ENCODE measurements around the gene PRDM13. TPM values are rescaled to one million over a fixed set of nuclear protein-coding genes. Genes with fewer than 3 reads are reported as not detected.
A peak's percentile ranks its signal among the peaks of the same experiment; 100 is the strongest.

The PRDM13 gene
- total and polyA plus RNA-seq, 12 donors: not detected

GRCh38 chr6:99587792-99588191, 18.8 kb upstream of the PRDM13 start:
- H3K36me3 ChIP-seq (replicated peaks in 1 of 2): no peaks in the 10 kb centered on the region
- no peak overlapping the region for H3K4me3 ChIP-seq
- peaks cover 12 to 13% of the 10 kb centered on the region in 2 donors for H3K4me1 ChIP-seq (replicated peaks in 1 of 2)
- TF ChIP-seq POLR2A (IDR thresholded peaks at IDR 0.05): no peak
- TF ChIP-seq, protein P1, sequence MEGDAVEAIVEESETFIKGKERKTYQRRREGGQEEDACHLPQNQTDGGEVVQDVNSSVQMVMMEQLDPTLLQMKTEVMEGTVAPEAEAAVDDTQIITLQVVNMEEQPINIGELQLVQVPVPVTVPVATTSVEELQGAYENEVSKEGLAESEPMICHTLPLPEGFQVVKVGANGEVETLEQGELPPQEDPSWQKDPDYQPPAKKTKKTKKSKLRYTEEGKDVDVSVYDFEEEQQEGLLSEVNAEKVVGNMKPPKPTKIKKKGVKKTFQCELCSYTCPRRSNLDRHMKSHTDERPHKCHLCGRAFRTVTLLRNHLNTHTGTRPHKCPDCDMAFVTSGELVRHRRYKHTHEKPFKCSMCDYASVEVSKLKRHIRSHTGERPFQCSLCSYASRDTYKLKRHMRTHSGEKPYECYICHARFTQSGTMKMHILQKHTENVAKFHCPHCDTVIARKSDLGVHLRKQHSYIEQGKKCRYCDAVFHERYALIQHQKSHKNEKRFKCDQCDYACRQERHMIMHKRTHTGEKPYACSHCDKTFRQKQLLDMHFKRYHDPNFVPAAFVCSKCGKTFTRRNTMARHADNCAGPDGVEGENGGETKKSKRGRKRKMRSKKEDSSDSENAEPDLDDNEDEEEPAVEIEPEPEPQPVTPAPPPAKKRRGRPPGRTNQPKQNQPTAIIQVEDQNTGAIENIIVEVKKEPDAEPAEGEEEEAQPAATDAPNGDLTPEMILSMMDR (IDR thresholded peaks at IDR 0.05): no peak
- peaks cover 40% of the 10 kb centered on the region for H3K27me3 ChIP-seq
- intact Hi-C loops (cut with DNase I): no loop called here
- DNase-seq: no peak
- H3K27ac ChIP-seq: no peak overlapping the region
- no peaks in the 10 kb centered on the region for H3K9me3 ChIP-seq (replicated peaks in 1 of 3)
- whole genome bisulfite sequencing, 4 donors: 71 to 93% (median 77%) methylated on average over 4 of the region's 4 CpGs

DNA sequence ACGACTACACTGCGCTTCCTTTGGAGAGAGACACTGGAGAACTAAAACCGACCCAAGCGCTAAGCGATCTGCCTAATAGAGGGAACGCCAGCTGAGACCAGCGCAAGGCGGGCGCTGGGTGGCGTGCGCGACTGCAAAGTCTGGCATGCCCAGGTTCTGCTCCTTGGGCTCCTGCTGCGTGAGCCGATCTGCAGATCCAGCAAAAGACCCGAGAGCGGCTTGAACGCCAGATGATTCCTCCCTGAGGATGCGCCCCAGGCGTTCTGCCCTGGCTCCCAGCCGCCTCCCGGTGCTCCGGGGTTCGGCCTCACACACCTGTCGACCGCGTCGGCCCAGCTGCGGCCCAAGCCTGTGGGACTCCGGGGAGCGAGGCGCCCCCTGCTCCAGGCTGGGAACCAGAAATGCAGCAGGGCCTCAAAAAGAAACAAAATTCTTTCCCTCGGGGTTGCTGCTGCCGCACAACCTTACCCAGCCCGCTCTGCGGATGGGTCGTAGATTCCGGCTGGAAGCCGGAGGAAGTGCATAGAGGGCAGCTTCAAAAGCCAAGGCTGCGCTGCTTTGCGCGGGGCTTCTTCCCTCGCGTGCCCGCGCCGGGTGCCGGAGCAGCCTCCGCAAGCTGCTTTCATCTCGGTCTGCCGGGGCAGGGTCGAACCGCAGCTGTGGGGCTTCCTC, 17.9 kb upstream of the PRDM13 start:
- DNase-seq: peak; percentile 72 to 84 (median 81)
- H3K4me3 ChIP-seq: peak overlapping the region in 2 of 4 donors; percentile 44 to 59
- intact Hi-C loops (cut with DNase I): no loop called here
- H3K27ac ChIP-seq: no peak overlapping the region
- peaks cover 48% of the 10 kb centered on the region for H3K27me3 ChIP-seq
- H3K4me1 ChIP-seq (replicated peaks in 1 of 2): peaks cover 12 to 13% of the 10 kb centered on the region in 2 donors
- 1 to 2% (median 1%) methylated on average over 18 to 52 of the region's 52 CpGs for WGBS, 4 donors
- no peaks in the 10 kb centered on the region for H3K9me3 ChIP-seq (replicated peaks in 1 of 3)
- no peaks in the 10 kb centered on the region for H3K36me3 ChIP-seq (replicated peaks in 1 of 2)
- TF ChIP-seq POLR2A (IDR thresholded peaks at IDR 0.05): no peak
- TF ChIP-seq, protein P1 (IDR thresholded peaks at IDR 0.05): peak in 5 of 6 experiments; percentile 26 to 53 (median 43)

- Histone ChIP-seq H3K27ac (no peak overlapping the region), H3K36me3 (replicated peaks in 1 of 2) (no peaks in the 10 kb centered on the region), H3K4me3 (peak overlapping the region in 2 of 4 donors; percentile 44 to 59), H3K9me3 (replicated peaks in 1 of 3) (no peaks in the 10 kb centered on the region), H3K27me3 (peaks cover 53% of the 10 kb centered on the region), H3K4me1 (replicated peaks in 1 of 2) (peaks cover 12 to 13% of the 10 kb centered on the region in 2 donors)
- WGBS, 4 donors: 2 to 8% (median 6%) methylated on average over 10 to 21 of the region's 21 CpGs
- no peak for DNase-seq
- intact Hi-C loops (cut with DNase I): no loop called here
- TF ChIP-seq POLR2A (IDR thresholded peaks at IDR 0.05): no peak
- TF ChIP-seq, protein P1 (IDR thresholded peaks at IDR 0.05): no peak
Measured at GRCh38 chr6:99589290-99589672, 17.4 kb upstream of the PRDM13 start.

DNA sequence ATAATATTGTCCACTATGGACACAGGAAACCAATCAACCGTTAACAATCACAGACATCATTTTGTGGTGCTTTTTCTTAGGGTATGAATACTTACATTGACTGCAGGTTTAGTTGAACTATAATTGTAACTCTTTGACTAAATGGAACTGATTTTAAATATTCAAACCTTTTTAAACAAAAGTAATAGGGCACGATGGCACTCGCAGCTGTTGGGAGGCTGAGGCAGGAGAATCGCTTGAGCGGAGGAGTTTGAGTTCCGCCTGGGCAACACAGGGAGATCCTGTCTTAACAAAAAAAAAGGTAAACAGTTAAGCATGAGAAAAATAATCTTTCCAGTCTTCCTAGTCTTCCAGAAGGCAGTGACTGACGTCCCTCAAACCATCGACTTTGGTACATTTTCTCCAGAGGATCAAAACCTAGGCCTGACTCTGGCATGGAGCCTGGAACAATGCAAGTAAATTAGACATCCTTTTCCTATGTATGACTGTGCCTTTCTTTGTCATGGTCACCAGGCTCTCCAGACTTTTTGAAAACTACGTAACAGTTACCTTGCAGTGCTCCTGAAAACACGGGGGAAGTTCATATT, 16.6 kb upstream of the PRDM13 start:
- Histone ChIP-seq H3K4me1 (replicated peaks in 1 of 2) (peaks cover 12 to 13% of the 10 kb centered on the region in 2 donors), H3K27me3 (peaks cover 60% of the 10 kb centered on the region), H3K4me3 (no peak overlapping the region), H3K36me3 (replicated peaks in 1 of 2) (no peaks in the 10 kb centered on the region), H3K27ac (no peak overlapping the region), H3K9me3 (replicated peaks in 1 of 3) (no peaks in the 10 kb centered on the region)
- no peak for TF ChIP-seq POLR2A (IDR thresholded peaks at IDR 0.05)
- TF ChIP-seq, protein P1 (IDR thresholded peaks at IDR 0.05): no peak
- no peak for DNase-seq
- intact Hi-C loops (cut with DNase I): no loop called here
- WGBS, 4 donors: 44 to 57% (median 50%) methylated on average over 10 of the region's 10 CpGs

Measured in adrenal gland (tissue), 12 donors.